GM12891 (cell line): ENCODE results near the gene TMLHE.
"Not testable (repeated sequence)": the region's sequence is repeated elsewhere in the genome, so short reads cannot be mapped to it uniquely, and the experiment has no call there.

Experiments used
- PAX5 ChIP-seq: IDR thresholded peaks from 2 replicates; pipeline ENCODE4 v1.6.1; 2011; ENCODE audit warnings: low read length, moderate library complexity, mild to moderate bottlenecking; ENCODE audit not compliant: insufficient read depth, severe bottlenecking
- POLR2A ChIP-seq: IDR thresholded peaks from 2 replicates; pipeline ENCODE4 v1.6.1; 2011; ENCODE audit warnings: low read depth, low read length, control low read depth
- POLR2AphosphoS5 ChIP-seq: IDR thresholded peaks from 2 replicates; pipeline ENCODE4 v1.6.1; 2011; ENCODE audit warnings: low read depth, low read length, control low read depth
- TAF1 ChIP-seq: IDR thresholded peaks from 2 replicates; pipeline ENCODE4 v1.6.1; 2011; ENCODE audit warnings: low read depth, low read length, control low read depth

- not testable (repeated sequence) for TF ChIP-seq POLR2AphosphoS5, TAF1, PAX5, POLR2A
These were observed 135.6 kb downstream of the TMLHE start for GRCh38 chrX:155477136-155477535.
